Stimulated activated memory B cell treated with anti-CD40 and anti-IgM and Interleukin-4, amounts not matched to agents 10 μg/mL and 1 μg/mL and 100 μg/mL, for 72 hours (primary cell): ENCODE data around the gene CDHR2.
"Not testable (repeated sequence)": the region's sequence is repeated elsewhere in the genome, so short reads cannot be mapped to it uniquely, and the experiment has no call there.

Source experiments
- ATAC-seq: fragments of 150-1000 bp; cut with Tn5 transposase; 2 replicates; pipeline ENCODE4 v1.10.0; 2021
- H3K27ac Mint-ChIP-seq: one replicate; pipeline ENCODE4 v1.8.0; 2022; ENCODE audit warnings: mild to moderate bottlenecking, mixed read lengths
- H3K27me3 Mint-ChIP-seq: one replicate; pipeline ENCODE4 v1.8.0; 2022; ENCODE audit warnings: mixed read lengths
- H3K36me3 Mint-ChIP-seq: one replicate; pipeline ENCODE4 v1.8.0; 2022; ENCODE audit warnings: mixed read lengths
- H3K4me1 Mint-ChIP-seq: one replicate; pipeline ENCODE4 v1.8.0; 2022; ENCODE audit warnings: mixed read lengths
- H3K4me3 Mint-ChIP-seq: one replicate; pipeline ENCODE4 v1.8.0; 2022; ENCODE audit warnings: mild to moderate bottlenecking, moderate library complexity, mixed read lengths
- H3K9me3 Mint-ChIP-seq: one replicate; pipeline ENCODE4 v1.8.0; 2022; ENCODE audit warnings: mixed read lengths

The CDHR2 gene

DNA sequence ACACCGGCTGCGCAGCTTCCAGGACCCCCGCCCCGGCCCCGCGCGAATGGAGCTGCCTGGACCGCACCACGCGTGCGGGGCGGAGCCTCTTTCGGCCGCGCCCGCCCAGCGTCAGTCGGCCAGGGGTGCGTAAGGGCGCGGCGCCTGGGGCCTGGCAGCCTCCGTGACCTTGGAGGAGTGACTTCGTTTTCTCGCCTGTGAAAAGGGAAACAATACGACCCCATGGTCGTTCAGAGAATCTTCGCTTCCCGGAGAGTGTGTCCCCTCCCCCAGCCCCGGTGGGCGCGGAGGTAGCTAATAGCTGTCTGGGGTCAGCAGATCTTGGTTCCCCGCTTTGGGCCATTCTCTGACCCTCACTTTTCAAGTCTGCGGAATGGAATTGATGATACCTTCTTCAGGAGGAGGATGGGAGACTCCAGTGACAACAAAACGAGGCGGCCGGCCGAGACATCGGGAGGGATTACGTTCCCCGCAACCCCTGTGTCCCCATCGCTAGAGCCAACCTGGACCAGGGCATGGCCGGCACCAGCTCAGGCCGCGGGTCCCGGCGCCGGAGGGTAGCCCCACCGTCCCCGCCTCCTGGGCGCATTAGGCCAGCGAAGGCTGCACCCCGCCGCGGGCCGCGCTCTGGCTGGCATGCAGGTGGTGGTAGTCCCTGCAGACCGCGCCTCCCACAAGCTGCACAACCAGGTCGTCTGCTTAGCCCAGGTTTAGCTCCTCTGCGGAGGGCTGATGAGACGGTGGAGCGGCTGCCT lies 5.5 kb upstream of the CDHR2 start:
- Mint-ChIP-seq H3K9me3 (no peaks in the 10 kb centered on the region), H3K27me3 (no peaks in the 10 kb centered on the region), H3K4me1 (peaks cover 48% of the 10 kb centered on the region), H3K4me3 (peak overlapping the region; percentile 97), H3K36me3 (no peaks in the 10 kb centered on the region), H3K27ac (peak overlapping the region; percentile 92)
- peak; percentile 93 for ATAC-seq

DNA sequence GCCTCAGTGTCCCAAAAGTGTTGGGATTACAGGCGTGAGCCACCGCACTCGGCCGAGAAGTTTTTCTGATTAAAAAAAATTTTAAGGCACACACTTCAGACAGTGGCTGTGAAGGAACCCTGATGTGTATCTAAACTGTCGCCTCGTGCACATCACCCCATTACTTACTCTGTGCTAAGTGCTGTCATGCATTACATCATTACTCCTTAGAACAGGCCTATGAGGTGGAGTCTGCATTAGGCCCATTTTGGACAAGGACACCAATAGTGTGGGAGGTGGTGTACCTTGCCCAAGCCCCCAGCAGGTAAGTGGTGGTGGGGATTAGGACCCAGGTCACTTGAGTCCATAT lies 3.8 kb upstream of the CDHR2 start:
- Mint-ChIP-seq H3K36me3 (no peaks in the 10 kb centered on the region), H3K4me3 (no peak overlapping the region), H3K9me3 (no peaks in the 10 kb centered on the region), H3K27me3 (no peaks in the 10 kb centered on the region), H3K27ac (no peak overlapping the region), H3K4me1 (peaks cover 44% of the 10 kb centered on the region)
- no peak for ATAC-seq

DNA sequence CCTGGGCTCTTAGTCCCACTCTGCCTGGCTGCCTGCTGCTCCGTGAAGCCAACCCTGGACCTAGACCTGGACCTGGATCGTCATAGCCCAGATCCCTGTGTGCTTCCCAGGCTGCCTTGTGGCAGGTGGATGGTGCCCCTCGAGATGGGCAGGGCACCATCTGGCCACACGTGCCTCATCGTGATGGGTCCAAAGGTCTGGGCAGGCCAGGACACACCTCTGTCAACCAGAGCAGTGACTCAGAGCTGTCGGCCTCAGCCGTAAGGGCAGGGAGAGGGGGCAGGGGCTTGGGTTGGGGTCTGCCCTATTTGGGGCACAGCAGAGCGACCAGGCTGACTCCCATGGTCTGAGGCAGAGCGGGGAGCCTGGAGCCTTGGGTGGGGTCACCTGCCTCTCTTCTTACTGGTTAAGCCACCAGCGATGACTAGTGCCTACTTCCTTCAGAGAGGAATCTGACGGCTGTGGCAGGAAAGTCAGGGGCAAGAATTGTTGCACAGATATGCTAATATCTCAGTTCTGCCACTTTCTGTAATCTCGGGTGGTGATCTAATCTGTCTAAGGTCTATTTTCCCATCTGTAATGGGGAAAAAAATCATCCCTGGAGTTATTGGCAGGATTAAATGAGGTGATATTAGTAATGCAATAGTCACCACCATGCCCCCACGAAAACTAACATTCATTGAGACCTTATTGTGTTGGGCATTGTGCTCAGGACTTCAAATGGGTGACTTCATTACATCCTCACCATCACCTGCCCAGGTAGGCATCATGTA lies 3.2 kb upstream of the CDHR2 start:
- peaks cover 44% of the 10 kb centered on the region for H3K4me1 Mint-ChIP-seq
- no peak for ATAC-seq
- no peak overlapping the region for H3K4me3 Mint-ChIP-seq
- no peak overlapping the region for H3K27ac Mint-ChIP-seq
- H3K36me3 Mint-ChIP-seq = no peaks in the 10 kb centered on the region
- H3K27me3 Mint-ChIP-seq = no peaks in the 10 kb centered on the region
- no peaks in the 10 kb centered on the region for H3K9me3 Mint-ChIP-seq

DNA sequence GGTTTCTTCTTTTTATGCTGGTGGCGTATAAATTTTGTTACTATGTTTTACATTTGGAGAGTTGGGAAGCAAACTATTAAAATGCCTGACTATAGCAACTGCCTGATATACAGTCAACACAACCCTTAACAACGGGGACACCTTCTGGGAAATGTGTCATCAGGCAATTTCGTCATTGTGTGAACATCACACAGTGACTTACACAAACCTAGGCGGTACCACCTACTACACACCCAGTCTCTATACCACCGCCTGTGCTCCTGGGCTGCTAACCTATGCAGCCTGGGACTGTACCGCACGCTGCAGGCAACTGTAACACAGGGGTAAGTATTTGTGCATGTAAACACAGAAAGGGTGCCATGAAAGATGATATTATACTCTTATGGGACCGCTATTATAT lies 1.3 kb upstream of the CDHR2 start:
- Mint-ChIP-seq H3K36me3 (no peaks in the 10 kb centered on the region), H3K4me3 (no peak overlapping the region), H3K27ac (no peak overlapping the region), H3K27me3 (no peaks in the 10 kb centered on the region), H3K4me1 (peaks cover 36% of the 10 kb centered on the region), H3K9me3 (no peaks in the 10 kb centered on the region)
- no peak for ATAC-seq

DNA sequence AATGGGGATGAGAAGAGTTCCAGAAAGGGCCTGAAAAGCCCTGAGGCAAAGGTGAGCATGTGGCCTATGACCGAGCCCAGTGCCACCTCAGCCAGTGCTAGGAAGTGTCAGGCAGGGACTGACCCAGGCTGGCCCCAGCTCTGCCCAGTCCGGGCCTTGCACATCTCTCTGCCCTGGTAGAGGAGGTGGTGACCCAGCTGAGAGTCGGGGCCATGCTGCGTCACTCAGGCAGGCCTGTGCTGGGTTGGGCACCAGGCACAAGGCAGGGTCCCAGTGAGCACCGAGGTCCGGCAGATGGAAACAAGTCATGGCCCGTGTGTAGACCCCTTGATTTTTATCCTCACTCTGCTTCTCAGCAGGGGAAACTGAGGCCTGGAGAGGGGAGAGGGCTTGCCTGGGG lies 729 bp downstream of the CDHR2 start:
- no peak for ATAC-seq
- Mint-ChIP-seq H3K27me3 (peaks cover 10% of the 10 kb centered on the region), H3K36me3 (no peaks in the 10 kb centered on the region), H3K4me3 (no peak overlapping the region), H3K4me1 (peaks cover 33% of the 10 kb centered on the region), H3K9me3 (no peaks in the 10 kb centered on the region), H3K27ac (peak overlapping the region; percentile 54)

DNA sequence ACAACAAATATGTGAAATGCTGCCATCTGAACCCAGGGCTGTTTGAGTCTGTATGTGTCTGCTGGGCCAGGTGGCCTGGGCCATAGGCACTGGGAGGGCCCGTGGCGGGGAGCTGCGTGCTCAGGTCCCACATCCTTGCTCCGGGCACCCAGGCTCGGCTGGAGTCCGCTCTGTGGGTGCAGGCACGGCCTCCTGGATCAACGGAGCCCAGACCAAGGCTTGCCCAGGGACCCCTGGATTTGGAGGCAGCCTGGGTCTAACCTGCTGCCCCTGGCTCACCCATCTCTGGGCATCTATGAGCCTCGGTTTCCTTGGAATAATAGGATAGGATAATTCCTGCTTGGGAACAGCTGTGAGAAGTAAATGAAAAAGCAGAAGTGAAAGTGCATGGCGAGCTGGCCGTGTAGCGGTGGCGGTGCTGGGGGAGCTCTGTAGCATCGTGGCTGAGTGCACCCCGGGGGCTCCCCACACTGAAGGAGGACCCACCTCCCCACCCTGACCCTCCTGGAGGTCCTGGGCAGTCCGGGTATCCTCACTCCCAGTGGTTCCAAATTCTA lies 1.2 kb downstream of the CDHR2 start:
- Mint-ChIP-seq H3K4me1 (peaks cover 34% of the 10 kb centered on the region), H3K27ac (peak overlapping the region; percentile 54), H3K36me3 (no peaks in the 10 kb centered on the region), H3K9me3 (no peaks in the 10 kb centered on the region), H3K4me3 (peak overlapping the region; percentile 48), H3K27me3 (peaks cover 15% of the 10 kb centered on the region)
- ATAC-seq = peak; percentile 74

DNA sequence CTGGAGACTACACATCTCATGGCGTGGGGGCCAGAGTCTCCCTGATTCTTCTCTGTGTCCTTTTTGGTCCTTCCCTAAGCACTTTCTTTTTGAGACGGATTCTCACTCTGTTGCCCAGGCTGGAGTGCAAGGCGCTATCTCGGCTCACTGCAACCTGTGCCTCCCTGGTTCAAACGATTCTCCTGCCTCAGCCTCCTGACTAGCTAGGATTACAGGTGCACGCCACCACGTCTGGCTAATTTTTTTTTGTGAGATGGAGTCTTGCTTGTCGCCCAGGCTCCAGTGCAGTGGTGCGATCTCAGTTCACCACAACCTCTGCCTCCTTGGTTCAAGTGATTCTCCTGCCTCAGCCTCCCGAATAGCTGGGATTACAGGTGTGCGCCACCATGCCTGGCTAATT lies 1.8 kb downstream of the CDHR2 start:
- peaks cover 34% of the 10 kb centered on the region for H3K4me1 Mint-ChIP-seq
- peak overlapping the region; percentile 54 for H3K27ac Mint-ChIP-seq
- not testable (repeated sequence) for H3K9me3 Mint-ChIP-seq, H3K36me3 Mint-ChIP-seq, ATAC-seq
- peak overlapping the region; percentile 51 for H3K4me3 Mint-ChIP-seq
- H3K27me3 Mint-ChIP-seq = peaks cover 15% of the 10 kb centered on the region

DNA sequence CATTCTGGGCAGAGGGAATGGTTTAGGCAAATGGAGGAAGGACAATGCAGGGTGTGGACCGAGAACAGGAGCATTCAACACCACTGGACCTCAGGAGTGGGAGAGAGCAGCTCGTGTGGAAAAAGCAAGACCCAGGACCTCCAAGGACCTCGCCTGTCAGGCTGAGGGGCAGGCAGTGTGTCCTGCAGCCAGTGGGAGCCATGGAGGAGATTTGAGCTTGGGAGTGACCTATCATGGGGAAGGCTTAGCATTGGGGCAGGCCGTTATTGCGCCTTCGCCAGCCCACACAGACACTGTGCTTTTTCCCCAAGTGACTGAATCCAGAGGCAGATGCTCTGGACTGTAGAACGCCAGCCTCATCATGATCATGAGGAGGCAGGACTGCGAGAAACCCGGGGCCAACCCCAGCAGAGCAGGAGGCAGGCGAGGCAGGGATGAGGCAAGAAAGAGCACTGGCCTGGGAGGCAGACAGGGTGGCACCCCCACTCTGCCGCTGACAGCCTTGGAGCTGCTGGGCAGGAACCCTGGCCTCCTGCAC lies 3.3 kb downstream of the CDHR2 start:
- H3K4me3 Mint-ChIP-seq = no peak overlapping the region
- H3K27ac Mint-ChIP-seq = no peak overlapping the region
- peaks cover 34% of the 10 kb centered on the region for H3K4me1 Mint-ChIP-seq
- no peaks in the 10 kb centered on the region for H3K36me3 Mint-ChIP-seq
- H3K27me3 Mint-ChIP-seq = peaks cover 15% of the 10 kb centered on the region
- no peaks in the 10 kb centered on the region for H3K9me3 Mint-ChIP-seq
- no peak for ATAC-seq

DNA sequence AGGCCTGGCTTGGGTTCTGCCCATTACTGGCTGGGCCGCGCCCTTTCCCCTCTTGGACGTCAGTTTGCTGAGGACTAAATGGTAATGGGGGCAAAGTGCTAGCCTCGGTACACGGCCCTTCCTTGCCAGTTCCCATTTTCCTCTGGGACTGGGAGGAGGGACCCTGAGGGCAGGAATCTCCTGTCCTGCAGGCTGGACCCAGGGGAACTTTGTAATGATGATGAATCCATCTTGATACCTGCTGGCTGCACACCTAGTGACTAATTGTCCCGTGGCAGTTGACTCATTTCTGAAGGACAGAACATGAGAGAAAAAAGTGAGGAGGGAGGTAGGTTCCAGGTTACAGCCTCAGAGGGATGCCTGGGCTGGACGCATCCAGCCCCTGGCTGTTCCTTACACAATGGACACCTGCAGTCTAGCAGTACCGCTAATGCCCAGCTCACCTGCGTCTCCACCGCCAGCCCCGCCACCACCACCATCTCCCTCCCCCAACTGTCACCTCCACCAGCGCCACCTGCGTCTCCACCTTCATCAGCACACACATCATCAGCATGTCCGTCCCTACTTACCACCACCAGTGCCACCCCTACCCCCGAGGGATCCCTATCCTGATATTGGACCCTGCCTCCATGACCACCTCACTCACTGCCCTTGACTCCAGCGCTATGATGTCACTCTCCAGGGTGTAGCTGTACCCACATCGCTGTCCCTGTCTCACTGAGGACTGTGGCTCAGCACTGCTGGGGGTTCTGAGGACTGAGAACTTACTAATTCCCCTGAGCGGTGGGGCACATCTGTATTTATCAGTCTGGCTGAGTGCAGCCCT lies 4.3 kb downstream of the CDHR2 start:
- H3K27ac Mint-ChIP-seq = no peak overlapping the region
- H3K4me1 Mint-ChIP-seq = peaks cover 34% of the 10 kb centered on the region
- ATAC-seq = no peak
- no peak overlapping the region for H3K4me3 Mint-ChIP-seq
- no peaks in the 10 kb centered on the region for H3K36me3 Mint-ChIP-seq
- H3K9me3 Mint-ChIP-seq = no peaks in the 10 kb centered on the region
- H3K27me3 Mint-ChIP-seq = peaks cover 15% of the 10 kb centered on the region

DNA sequence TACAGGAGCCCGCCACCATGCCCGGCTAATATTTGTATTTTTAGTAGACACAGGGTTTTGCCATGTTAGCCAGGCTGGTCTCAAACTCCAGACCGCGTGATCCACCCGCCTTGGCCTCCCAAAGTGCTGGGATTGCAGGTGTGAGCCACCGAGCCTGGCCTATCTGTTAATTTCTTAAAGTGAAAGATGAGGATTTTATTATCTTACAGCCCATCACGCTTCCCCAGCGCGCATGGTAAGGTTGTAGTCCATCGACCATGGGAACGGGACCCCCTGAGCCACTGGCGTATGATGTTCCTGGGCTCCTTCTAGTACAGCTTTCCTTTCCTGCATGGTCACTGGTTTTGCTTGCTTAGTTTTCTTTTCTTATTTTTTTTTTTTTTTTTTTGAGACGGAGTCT lies 8.7 kb downstream of the CDHR2 start:
- no peak for ATAC-seq
- peaks cover 30% of the 10 kb centered on the region for H3K4me1 Mint-ChIP-seq
- H3K4me3 Mint-ChIP-seq = no peak overlapping the region
- no peaks in the 10 kb centered on the region for H3K36me3 Mint-ChIP-seq
- no peak overlapping the region for H3K27ac Mint-ChIP-seq
- H3K27me3 Mint-ChIP-seq = peaks cover 47% of the 10 kb centered on the region
- H3K9me3 Mint-ChIP-seq = no peaks in the 10 kb centered on the region

DNA sequence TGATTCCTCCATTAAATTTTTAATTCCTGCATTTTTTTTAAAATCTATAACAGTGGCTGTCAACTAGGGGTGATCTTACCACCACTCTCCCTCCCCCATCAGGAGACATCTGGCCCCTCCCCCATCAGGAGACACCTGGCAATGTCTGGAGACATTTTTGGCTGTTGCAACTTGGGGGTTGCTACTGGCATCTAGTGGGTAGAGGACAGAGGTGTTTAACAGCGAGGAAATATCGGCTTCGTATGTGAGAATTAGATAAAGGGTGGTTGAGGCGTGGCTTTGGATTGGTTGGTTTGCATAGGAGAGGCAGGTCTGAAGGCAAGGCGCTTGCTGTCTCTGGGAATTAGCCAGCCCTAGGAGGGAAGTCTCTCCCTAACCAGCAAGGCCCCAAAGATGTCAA lies 10.5 kb downstream of the CDHR2 start:
- Mint-ChIP-seq H3K4me1 (peaks cover 20% of the 10 kb centered on the region), H3K27me3 (peaks cover 42% of the 10 kb centered on the region), H3K9me3 (no peaks in the 10 kb centered on the region), H3K27ac (no peak overlapping the region), H3K4me3 (no peak overlapping the region), H3K36me3 (no peaks in the 10 kb centered on the region)
- no peak for ATAC-seq

DNA sequence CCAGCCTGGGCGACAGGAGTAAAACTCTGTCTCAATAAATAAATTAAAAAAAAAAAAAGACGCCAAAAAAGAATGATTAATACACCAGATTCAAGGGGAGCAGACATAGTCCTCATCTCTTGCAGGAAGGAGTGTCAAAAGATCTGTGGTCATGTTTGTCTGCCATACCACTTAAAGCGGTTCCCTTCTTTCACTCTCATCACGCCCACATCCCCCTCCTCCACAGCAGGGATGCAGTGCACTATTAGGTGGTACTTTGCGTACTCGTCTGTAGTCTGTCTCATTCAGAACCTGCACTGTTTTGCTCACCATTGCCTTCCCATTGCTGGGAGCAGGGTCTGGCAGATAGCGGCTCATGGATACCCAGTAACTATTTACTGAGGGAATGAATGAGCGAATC lies 11.2 kb downstream of the CDHR2 start:
- Mint-ChIP-seq H3K4me1 (peaks cover 14% of the 10 kb centered on the region), H3K9me3 (no peaks in the 10 kb centered on the region), H3K27me3 (peaks cover 42% of the 10 kb centered on the region), H3K36me3 (no peaks in the 10 kb centered on the region), H3K27ac (no peak overlapping the region), H3K4me3 (no peak overlapping the region)
- ATAC-seq = no peak

DNA sequence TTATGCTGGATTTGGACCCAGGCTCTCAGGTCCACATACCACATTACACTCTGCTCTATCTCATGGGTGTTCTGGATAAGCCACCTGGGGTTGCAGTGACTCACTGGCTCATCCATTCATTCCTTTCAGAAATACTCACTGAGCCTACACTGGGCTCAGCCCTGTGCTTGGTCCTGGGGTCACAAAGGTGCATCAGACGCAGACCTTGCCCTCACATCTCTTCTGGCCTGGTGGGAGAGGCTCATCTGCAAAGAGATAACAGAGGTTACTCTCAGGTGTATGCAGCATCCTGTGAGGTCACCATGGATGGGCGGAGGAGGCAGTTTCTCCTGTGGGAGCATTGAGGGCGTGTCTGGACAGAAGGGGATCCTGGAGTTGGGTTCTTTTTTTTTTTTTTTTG lies 12.1 kb downstream of the CDHR2 start:
- no peak for ATAC-seq
- Mint-ChIP-seq H3K4me1 (peaks cover 14% of the 10 kb centered on the region), H3K27me3 (peaks cover 51% of the 10 kb centered on the region), H3K36me3 (no peaks in the 10 kb centered on the region), H3K27ac (no peak overlapping the region), H3K9me3 (no peaks in the 10 kb centered on the region), H3K4me3 (no peak overlapping the region)

DNA sequence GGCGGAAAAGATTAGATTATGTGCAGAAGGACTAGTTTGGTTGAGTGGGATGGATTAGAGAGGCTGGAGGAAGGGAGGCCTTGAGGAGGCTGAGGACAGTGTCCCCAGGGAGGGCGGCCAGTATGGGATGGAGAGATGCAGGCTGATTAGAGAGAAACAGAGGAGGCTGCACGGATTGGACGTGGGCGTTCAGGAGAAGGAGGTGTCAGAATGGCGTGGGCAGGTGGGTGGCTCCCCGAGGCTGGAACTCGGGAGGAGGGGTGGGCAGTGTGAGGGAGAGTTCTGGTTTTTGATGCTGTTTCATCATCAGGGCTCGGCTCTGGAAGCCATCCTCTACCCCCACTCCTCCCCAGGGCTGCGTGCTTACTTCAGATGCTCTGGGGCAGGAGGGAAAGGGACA lies 13.0 kb downstream of the CDHR2 start:
- peaks cover 56% of the 10 kb centered on the region for H3K27me3 Mint-ChIP-seq
- H3K4me1 Mint-ChIP-seq = peaks cover 14% of the 10 kb centered on the region
- H3K27ac Mint-ChIP-seq = no peak overlapping the region
- H3K36me3 Mint-ChIP-seq = no peaks in the 10 kb centered on the region
- ATAC-seq = no peak
- no peaks in the 10 kb centered on the region for H3K9me3 Mint-ChIP-seq
- no peak overlapping the region for H3K4me3 Mint-ChIP-seq

DNA sequence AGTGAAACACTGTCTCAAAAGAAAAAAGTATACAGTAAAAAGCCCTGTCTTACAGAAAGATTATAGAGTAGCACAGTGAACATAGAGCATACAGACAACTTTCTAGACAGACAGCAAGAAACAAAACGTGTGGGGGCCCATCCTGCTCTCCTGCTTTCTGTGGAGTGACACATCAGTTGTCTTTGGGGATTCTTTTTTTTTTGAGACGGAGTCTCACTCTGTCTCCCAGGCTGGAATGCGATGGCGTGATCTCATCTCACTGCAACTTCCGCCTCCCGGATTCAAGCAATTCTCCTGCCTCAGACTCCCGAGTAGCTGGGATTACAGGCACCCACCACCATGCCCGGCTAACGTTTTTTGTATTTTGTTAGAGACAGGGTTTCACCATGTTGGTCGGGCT lies 14.9 kb downstream of the CDHR2 start:
- no peak for ATAC-seq
- Mint-ChIP-seq H3K27ac (no peak overlapping the region), H3K27me3 (peaks cover 65% of the 10 kb centered on the region), H3K9me3 (no peaks in the 10 kb centered on the region), H3K36me3 (no peaks in the 10 kb centered on the region), H3K4me3 (no peak overlapping the region), H3K4me1 (peaks cover 14% of the 10 kb centered on the region)
